ENCODE results near the gene PIK3R6.
"Not testable (repeated sequence)": the region's sequence is repeated elsewhere in the genome, so short reads cannot be mapped to it uniquely, and the experiment has no call there.

The PIK3R6 gene

DNA sequence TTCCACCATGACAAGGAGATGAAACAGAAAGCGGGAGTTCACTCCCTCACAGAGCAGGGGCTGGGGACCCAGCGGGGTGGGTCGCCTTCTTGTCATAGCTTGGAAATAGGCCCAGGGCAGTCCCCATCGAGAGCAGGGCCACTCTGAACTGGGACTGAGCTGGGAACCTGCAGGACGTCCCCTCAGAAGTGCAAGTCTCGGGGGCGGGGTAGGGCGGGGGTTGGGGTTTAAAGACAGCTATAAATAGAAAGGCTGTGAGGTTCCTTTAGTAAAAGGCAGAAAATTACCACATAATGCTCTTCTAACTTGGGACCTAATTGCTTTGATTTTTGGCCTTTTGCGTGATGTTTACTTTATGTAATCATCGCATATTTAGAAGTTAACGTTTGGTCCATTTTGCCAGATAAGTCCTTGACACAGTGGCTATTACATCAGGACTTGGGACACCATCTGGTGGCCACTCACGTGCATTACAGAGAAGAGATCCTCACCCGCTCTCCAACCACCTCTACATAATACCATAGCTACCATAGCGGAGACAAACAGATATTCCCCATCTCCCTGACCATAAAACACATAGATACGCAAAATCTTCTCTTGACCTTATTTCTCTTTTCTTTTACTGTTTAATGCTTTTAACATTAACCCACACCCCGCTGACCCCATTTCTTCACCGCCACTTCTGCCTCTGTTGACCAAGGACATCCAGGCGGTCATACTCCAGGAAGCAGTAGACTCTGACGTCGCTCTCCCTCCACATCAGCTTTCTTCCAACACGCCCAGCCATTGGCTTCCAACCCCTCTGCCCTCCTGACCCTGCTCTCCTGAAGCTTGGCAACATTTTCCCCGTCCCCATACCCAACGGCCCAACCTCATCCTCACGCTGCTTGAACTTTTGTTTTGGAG lies 27.5 kb upstream of the PIK3R6 start:
- DNase-seq: peak; percentile 39

DNA sequence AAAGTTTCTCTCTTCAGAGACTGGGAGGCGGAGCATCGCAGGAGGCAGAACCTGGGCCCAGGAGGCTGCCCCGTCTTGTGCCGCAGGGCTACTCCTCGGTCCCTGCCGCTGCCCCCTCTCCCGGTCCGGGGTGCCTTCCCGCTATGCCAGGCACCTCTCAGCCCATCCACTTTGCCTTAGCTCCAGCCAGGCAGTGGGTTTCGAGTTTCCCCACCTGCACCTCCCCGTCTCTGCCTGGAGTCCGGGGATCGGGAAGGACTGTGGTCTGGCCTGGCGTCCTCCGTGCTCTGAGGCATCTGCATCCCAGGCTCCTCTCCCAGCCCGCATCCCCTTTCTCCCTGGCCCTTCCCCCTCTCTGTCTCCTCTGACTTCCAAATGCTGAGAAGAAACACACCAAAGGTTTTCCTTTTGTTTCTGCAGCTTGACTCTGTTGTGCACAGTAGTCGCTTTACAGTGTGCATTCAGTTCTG lies 26.8 kb upstream of the PIK3R6 start:
- DNase-seq: no peak

DNA sequence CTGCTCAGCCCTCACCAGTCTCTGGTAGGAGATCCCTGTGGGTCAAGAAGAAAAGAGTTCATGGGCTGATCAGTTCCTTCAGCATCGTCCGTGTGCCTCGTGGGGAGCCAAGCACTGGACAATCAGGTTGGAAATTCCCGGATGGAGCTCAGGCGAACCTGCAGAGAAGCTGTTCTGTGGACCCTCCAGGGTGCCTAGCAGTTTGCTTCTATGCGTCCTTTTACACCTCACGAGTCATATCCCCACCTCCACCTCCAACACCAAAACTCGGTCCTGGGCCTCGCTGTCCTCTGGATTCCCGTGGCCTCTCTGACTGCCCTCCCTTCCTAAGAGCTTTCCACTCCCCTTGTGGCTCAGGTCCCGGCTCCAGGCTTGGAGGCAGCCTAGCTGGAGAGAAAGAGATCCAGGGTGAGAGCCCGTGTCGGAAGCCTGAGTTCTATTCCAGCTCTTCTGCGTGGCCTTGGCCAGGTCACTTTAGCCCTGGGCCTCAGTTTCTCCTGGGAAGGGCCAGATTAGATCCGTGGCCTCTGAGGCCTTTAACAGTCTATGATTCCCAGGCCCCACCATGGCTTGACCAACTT lies 26.2 kb upstream of the PIK3R6 start:
- no peak for DNase-seq

DNA sequence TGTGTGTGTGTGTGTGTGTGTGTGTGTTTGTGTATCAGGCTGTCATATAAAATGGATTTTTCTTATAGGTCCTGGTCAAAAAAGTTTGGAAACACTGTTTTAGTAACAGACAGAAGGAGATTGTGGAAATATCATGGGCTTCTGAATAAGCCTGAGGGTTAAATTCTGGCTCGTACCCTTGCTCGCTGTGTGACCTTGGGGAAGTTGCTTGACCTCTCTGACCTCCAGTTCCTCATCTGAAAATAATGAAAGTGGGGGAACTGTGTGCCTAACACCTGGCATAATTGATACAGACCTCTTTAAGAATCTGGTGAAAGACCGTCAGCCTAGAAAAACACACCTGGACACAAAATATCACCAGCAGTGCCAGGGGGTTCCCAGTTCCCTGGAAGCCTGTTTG lies 25.6 kb upstream of the PIK3R6 start:
- no peak for DNase-seq

DNA sequence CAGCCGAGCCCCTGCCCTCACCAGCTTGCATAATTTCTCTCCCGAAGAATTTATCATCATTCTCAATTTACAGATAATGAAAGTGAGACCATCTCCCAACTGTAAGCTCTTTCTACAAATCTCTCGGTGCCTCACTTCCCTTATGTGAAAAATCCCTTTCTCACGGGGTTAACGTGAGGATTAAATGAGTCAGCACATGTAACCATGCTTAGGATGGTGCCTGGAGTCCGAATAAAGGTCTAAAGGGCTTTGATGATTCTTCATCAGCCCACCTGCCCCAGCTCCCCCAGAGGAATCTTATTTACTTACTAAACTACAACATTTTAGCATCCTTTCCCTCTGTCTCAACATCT lies 24.8 kb upstream of the PIK3R6 start:
- DNase-seq: no peak

DNA sequence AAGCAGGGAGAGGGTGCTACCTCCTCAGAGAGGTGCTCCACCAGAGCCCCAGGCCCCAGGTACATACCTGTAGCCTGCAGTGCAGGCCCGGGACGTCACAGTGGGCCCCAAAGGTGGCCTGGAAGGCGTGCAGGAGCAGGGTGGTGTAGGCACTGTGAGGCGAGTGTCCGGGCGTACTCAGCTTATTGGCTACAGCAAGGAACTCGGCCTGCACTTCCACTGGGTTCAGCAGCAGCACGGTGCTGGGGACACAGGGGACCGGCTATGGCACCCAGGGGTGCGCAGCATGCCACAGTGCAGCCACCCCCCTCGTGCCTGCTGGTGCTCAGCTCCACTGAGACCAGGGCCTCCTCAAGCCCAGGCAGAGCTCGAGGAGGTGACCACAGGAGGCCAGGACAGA lies 23.2 kb upstream of the PIK3R6 start:
- DNase-seq: no peak

DNA sequence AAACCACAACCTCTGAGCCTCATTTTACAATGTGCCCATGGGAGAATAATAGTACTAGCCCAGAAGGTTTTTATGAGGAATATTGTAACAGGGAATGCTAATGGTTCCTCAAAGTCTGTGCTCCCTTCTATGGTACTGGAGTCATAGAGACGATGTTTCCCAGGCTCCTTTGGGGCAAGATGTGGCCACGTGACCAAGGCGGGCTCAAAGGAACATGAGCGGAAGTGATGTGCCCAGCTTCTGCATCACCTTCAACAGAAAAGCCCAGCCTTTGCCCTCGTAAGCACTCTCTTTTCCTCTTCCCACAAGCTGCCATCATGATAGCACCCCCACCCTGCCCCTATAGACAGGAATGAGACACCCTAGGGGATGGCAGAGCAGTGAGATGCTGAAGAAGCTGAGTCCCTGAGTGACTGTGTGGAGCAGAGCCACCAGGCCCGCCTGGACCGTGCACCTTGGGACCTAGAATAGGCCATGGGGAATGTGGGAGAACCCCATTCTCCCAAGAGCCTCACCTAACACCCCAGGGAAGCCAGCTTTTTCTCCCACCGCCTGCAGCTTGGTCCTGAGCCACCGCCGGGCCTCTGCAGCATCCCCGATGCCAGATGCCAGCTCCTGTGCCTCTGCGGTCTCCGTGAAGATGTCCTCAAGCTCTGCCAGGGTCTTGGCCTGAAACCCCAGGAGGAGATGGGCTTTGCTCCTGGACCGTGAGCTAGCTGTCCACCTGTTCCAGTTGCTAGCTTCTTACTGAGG lies 22.2 kb upstream of the PIK3R6 start:
- no peak for DNase-seq

DNA sequence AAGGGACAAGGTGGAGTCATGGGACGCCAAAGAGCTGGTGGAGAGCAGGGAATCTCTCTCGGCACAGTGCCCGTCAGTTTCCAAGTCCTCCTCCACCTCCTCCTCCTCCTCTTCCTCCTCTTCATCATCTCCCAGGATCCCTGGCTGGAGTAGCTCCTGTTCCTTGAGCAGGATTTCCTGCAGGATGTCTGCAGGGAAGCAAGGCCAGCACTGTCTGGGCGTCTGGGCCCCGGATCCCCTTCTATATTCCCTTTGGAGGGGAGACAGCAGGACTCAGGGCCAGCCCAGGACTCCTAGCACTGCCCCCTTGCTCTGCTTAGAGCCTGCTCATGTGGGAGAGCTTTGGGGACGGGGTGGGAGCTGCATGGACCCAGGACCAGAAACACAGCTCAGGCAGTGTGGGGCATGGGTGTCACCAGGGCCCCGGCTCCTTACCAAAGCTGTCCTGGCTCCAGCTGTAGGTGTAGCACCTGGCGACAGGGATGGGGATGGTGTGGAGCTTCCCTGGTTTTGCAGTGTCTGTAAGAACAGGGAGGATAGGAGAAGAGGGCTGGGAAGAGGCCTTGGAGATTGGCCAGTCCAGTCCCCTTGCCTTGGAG lies 21.3 kb upstream of the PIK3R6 start:
- no peak for DNase-seq

DNA sequence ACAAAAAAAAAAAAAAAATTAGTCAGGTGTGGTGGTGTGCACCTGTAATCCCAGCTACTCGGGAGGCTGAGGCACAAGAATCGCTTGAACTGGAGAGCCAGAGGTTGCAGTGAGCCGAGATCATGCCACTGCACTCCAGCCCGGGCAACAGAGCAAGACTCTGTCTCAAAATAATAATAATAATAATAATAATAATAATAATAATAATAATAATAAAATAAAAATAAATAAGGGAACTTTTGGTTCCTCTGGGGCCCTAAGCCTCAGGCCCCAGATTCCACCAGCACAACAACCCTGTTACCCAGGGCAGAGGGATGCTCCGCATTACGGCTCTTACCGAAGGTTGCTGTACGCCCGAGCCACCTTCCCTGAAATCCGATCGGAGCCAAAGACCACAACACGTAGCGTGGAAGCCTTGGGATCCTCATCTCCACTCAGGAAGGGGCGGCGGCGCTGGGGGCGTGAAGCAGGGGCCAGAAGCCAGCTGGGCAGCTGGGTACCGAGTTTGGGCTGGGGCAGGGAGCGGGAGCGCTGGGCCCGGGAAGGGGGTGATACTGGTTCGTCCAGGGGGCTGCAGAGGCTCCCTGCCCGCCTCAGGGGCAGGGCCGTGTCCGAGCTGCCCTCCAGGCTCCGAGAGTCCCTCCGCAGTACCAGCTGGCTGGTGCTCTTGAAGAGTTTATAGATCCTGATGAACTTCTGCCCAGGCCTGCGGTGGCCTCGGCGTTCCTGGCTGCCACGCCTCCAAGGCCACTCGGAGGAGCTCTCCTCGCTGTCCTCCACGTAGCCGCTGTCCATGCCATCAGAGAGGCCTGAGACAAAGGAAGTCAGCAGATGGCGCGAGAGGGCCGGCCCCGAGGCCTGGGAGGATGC lies 20.6 kb upstream of the PIK3R6 start:
- no peak for DNase-seq

DNA sequence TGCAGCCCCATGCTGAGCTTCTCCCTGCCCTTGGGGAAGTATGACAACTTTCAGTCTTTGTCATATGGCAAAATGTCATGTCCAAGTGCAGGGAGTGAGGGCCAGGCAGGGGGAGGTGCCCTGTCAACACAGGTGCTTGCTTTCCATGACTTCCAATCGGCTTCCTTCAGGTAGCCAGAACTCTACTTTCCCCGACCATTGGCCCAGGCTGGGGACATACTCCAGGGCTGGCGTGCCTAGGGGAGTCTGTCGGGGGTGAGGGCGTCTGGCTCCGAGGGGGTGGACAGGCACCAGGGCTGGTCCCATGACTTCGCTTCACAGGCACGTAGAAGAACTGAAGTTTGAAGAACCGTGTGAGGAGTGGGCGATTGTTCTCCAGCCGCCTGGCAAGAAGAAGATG lies 19.8 kb upstream of the PIK3R6 start:
- DNase-seq: no peak

DNA sequence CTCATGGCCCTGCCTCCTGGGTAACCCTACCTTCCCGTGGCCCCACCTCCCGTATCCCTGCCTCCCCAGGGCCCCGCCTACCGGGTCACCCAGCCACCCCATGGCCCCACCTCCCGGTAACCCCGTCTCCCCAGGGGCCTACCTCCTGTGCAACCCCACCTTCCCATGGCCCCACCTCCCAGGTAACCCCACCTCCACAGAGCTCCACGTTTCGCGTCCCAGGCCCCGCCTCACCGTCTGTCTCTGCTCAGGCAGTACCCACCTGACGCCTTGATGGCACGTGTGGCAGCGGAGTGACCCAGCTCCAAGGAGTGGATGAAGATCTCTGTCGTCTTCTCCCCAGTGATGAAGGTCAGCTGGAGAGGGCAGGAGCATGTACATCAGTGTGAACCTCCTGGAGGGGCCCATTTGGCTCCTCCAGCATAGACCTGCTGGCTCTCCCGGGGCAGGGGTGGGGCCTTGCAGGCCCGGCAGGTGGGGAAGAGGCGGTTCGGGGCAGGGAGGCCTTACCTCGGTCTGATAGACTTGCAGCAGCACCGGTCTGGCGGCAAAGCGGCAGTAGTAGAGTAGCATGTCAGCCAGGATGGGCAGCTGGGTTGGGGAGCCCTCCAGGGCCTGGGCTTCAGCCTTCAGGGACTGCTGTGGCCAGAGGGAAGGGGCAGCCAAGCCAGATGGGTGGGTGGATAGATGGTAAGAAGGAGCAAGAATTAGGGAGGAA lies 18.7 kb upstream of the PIK3R6 start:
- DNase-seq: no peak

DNA sequence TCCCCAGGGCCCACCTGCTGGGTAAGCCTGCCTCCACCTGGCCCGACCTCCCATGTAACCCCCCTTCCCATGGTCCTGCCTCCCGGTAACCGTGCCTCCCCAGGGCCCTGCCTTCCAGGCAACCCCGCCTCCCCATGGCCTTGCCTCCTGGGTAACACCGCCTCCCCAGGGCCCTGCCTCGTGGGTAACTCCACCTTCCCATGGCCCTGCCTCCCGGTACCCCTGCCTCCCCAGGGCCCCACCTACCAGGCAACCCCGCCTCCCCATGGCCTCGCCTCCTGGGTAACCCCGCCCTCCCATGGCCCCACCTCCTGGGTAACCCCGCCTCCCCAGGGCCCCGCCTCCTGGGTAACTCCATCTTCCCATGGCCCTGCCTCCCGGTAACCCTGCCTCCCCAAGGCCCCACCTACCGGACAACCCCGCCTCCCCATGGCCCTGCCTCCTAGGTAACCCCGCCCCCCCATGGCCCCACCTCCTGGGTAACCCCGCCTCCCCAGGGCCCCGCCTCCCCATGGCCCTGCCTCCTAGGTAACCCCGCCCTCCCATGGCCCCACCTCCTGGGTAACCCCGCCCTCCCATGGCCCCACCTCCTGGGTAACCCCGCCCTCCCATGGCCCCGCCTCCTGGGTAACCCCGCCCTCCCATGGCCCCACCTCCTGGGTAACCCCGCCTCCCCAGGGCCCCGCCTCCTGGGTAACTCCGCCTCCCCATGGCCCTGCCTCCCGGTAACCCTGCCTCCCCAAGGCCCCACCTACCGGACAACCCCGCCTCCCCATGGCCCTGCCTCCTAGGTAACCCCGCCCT lies 17.9 kb upstream of the PIK3R6 start:
- DNase-seq: not testable (repeated sequence)

DNA sequence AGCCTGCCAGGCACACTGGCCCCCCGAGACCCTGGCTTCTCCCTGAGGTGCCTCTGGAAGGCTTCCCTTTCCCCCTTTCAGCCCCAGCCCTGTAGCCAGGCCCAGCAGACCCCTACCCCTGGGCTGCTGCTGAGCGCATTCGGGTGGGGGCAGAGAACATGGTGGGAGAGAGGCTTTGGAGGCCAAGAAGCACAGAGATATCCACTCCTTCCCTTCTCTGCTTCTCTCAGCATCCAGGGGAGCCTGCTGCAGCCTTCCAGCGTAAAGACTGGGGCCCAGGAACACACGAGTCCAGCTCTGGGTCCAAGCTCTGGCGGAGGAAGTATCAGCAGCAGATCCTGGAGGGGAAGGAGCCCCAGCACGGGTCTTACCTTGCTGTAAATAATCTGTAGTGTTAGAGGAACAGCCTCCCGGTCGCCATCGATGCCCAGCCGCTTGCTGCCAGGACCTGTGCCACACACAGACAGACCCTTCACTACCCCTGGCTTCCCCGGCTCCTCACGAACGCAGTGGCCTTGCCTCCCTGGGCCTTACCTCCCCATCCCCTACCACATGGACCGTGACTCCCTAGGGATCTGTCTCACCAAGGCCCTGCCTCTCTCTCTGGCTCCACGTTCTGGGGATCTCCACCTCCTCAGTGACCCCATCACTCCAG lies 17.0 kb upstream of the PIK3R6 start:
- no peak for DNase-seq

DNA sequence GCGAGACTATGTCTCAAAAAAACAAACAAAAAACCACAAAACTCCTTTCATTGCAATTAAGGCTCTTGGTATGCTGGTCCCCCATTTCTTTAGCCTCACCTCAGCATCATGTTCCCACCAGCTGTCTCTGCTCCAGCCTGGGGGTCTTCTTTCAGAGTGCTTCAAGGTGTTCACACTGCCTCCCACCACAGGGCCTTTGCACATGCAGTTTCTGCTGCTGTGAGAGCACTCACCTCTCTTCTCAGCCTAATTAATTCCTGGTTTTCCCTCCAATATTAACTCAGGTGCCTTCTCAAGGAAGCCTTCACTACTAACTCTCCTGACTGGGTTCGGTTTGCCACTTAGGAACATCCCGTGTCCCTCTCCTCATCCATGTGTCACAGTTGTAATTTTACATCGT lies 15.9 kb upstream of the PIK3R6 start:
- DNase-seq: no peak

DNA sequence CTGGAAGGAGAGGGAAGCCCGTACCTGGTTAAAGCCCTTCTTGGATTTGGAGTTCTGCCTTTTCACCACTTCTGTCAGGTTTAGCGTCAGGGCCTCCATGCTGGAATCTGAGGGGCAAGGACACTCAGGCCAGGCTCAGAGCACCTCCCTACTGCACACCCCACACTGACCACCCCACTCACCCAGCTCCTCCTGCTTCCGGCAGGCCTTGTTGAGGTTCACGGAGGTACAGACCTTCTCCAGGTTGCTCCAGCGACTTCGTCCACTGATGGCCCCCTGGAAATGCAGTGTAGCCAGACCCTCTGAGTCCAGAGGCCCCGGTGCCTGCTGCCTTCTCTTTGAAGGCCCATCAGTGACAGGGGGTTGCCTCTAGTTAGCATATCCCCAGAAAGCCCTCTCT lies 14.1 kb upstream of the PIK3R6 start:
- no peak for DNase-seq

DNA sequence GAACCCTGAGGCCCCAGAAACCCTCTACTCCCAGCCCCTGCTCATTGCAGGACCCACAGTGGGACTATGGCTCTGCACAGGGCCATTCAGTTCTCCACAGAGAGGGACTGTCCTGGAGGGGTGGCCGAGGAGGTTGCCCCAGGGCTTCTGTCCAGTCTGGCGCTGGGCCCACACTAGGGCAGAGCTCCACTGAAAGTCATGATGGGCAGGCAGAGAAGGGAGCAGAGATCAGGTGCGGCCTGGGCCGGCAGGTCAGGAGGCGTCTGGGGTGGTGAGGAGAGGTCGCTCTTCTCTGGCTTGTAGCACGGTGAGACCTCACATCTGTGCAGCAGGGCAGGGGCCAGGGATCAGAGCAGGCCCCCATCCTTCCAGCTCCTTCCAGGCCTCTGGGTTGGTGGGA lies 13.0 kb upstream of the PIK3R6 start:
- no peak for DNase-seq

DNA sequence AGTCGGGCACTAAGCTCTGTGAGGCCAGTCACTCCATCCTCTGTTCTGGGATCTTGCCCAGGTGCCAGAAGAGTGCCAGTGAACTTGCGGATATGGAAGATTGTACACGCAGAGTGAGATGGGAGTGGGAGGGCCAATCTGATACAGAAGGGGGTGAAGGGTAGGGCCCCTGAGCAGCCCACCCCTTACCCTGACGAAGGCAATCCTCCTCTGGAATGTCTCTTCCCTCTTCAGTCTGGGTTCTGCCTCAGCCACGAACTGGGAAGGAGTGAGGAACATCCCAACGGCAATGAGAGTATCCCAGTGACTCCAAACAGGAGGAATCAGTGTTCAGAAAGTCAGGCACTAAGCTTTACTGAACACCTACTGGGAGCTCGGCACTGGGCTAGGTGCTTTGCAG lies 11.9 kb upstream of the PIK3R6 start:
- DNase-seq: no peak

DNA sequence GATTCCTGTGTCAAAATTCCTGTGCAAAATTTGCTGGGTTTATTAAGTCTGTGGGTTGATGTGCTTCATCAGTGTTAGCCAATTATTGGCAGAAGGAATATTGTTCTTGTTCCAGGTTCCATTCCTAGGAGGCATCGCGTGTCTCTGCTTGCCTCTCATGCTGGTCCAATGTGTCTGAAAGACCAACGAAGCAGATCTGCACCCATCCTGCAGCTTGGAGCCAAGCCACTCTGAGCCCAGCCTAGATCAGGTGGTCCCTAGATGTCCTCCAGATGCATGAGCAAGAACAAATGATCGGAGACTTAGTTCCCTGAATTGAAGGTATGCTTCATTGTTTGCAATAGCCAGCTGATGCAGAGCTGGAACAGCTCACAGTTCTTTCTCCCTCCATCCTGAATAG lies 10.5 kb upstream of the PIK3R6 start:
- no peak for DNase-seq

DNA sequence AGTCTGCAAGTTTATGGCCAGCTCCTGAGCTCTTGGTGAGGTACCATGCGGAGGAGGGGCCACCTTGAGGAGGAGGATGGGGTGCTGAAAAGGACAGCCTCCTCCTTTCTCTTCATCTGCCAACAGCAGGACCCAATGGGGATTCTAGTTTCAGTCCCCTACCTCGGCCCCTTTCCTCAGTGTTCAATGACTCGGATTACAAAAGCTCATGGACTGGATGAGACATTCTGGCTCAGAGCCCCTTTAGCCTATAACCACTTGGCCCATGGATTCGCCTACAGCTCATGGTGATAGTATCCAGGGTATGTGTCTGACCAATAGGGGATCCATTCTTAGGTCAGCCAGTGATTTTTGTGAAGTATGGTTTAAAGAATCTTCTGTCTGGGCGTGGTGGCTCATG lies 8.5 kb upstream of the PIK3R6 start:
- no peak for DNase-seq

DNA sequence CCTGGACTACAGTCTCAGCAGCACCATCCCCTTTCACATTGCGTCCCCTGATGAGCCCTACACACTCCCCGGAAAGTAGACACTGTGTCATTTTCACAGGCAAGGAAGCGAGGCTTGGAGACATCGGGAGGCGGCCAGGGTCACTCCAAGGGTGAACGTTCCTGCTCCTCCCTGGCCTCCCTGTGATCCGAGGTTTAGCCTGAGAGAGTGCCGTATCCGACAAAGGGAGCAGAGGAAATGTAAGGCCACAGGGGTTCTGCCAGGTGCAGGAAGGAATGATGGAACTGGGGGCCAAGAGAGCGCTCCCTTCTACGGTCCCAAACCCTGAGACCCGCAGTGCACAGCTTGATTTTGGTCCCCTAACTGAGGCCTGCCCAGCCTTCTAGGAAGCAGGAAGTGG lies 8.0 kb upstream of the PIK3R6 start:
- DNase-seq: no peak
